ENCODE measurements around the gene LAMA2.

Gene LAMA2

GRCh38 chr6:129209355-129209754 is 326.4 kb downstream of the LAMA2 start:
- no peak for DNase-seq (ENCODE audit: low spot score)

GRCh38 chr6:129210684-129211083 is 327.7 kb downstream of the LAMA2 start:
- no peak for DNase-seq (ENCODE audit: low spot score)

GRCh38 chr6:129211626-129212025 is 328.7 kb downstream of the LAMA2 start:
- no peak for DNase-seq (ENCODE audit: low spot score)

GRCh38 chr6:129212081-129212480 is 329.1 kb downstream of the LAMA2 start:
- no peak for DNase-seq (ENCODE audit: low spot score)

GRCh38 chr6:129215246-129215645 is 332.3 kb downstream of the LAMA2 start:
- no peak for DNase-seq (ENCODE audit: low spot score)

GRCh38 chr6:129215916-129216520 is 333.1 kb downstream of the LAMA2 start:
- DNase-seq (ENCODE audit: low spot score) = no peak

GRCh38 chr6:129217701-129218100 is 334.8 kb downstream of the LAMA2 start:
- no peak for DNase-seq (ENCODE audit: low spot score)

- no peak for DNase-seq (ENCODE audit: low spot score)
Observed at GRCh38 chr6:129233458-129234134, 350.7 kb downstream of the LAMA2 start.

- DNase-seq (ENCODE audit: low spot score) = no peak
Observed at GRCh38 chr6:129235167-129236000, 352.4 kb downstream of the LAMA2 start.

- DNase-seq (ENCODE audit: low spot score) = no peak
Observed at GRCh38 chr6:129236001-129236517, 353.1 kb downstream of the LAMA2 start.

GRCh38 chr6:129238991-129239390 is 356.1 kb downstream of the LAMA2 start:
- no peak for DNase-seq (ENCODE audit: low spot score)

GRCh38 chr6:129239825-129240491 is 357.0 kb downstream of the LAMA2 start:
- DNase-seq (ENCODE audit: low spot score) = no peak

- no peak for DNase-seq (ENCODE audit: low spot score)
Observed at GRCh38 chr6:129240492-129240853, 357.5 kb downstream of the LAMA2 start.

- no peak for DNase-seq (ENCODE audit: low spot score)
Observed at GRCh38 chr6:129242546-129242945, 359.6 kb downstream of the LAMA2 start.

- DNase-seq (ENCODE audit: low spot score) = peak; percentile 27
Observed at GRCh38 chr6:129243377-129243776, 360.4 kb downstream of the LAMA2 start.

GRCh38 chr6:129248946-129249345 is 366.0 kb downstream of the LAMA2 start:
- DNase-seq (ENCODE audit: low spot score) = no peak

- peak; percentile 66 for DNase-seq (ENCODE audit: low spot score)
Observed at GRCh38 chr6:129251669-129252376, 368.9 kb downstream of the LAMA2 start.

- no peak for DNase-seq (ENCODE audit: low spot score)
Observed at GRCh38 chr6:129252377-129253071, 369.6 kb downstream of the LAMA2 start.

- no peak for DNase-seq (ENCODE audit: low spot score)
Observed at GRCh38 chr6:129253242-129253641, 370.3 kb downstream of the LAMA2 start.

GRCh38 chr6:129253727-129254126 is 370.8 kb downstream of the LAMA2 start:
- no peak for DNase-seq (ENCODE audit: low spot score)

- DNase-seq (ENCODE audit: low spot score) = no peak
Observed at GRCh38 chr6:129257196-129257595, 374.3 kb downstream of the LAMA2 start.

All from SK-N-DZ (cell line).